NCI-H128 (cell line): Measurements from ENCODE around the gene IQCK.
"Not testable (repeated sequence)": the region's sequence is repeated elsewhere in the genome, so short reads cannot be mapped to it uniquely, and the experiment has no call there.

Source experiments
- DNase-seq: peaks from one replicate; lab custom pipeline; 2025; ENCODE audit not compliant: unreplicated experiment; lab: John Stamatoyannopoulos, UW

IQCK gene

GRCh38 chr16:19717741-19718623 is at the start of gene IQCK, which contains the start of gene KNOP1:
Gene IQCK, plus strand, starts transcription at chr16:19718271. Its CDS starts 36 bp downstream, at chr16:19718307.
Gene KNOP1, minus strand, starts transcription at chr16:19718227. Its CDS starts 3,192 bp downstream, at chr16:19715035.
- DNase-seq, result peak; percentile 61

GRCh38 chr16:19672378-19672777 is 45.7 kb upstream of the IQCK start:
- no peak for DNase-seq

GRCh38 chr16:19674485-19674884 is 43.6 kb upstream of the IQCK start:
- DNase-seq, result no peak

GRCh38 chr16:19677402-19677801 is 40.7 kb upstream of the IQCK start:
- no peak for DNase-seq

GRCh38 chr16:19678804-19679203 is 39.3 kb upstream of the IQCK start:
- DNase-seq, result no peak

GRCh38 chr16:19679281-19679680 is 38.8 kb upstream of the IQCK start:
- DNase-seq, result not testable (repeated sequence)

GRCh38 chr16:19680881-19681340 is 37.2 kb upstream of the IQCK start:
- peak; percentile 12 for DNase-seq

- DNase-seq, result no peak
These were observed 36.4 kb upstream of the IQCK start for GRCh38 chr16:19681637-19682036.

- no peak for DNase-seq
These were observed 34.4 kb upstream of the IQCK start for GRCh38 chr16:19683453-19684236.

GRCh38 chr16:19685176-19685575 is 32.9 kb upstream of the IQCK start:
- DNase-seq, result no peak

- DNase-seq, result no peak
These were observed 30.8 kb upstream of the IQCK start for GRCh38 chr16:19687279-19687678.

- no peak for DNase-seq
These were observed 29.6 kb upstream of the IQCK start for GRCh38 chr16:19688396-19689024.

GRCh38 chr16:19689342-19689741 is 28.7 kb upstream of the IQCK start:
- DNase-seq, result no peak

- DNase-seq, result no peak
These were observed 27.9 kb upstream of the IQCK start for GRCh38 chr16:19690196-19690595.

GRCh38 chr16:19691161-19691711 is 26.8 kb upstream of the IQCK start:
- DNase-seq, result no peak

- DNase-seq, result no peak
These were observed 23.1 kb upstream of the IQCK start for GRCh38 chr16:19694989-19695388.

GRCh38 chr16:19696328-19696727 is 21.7 kb upstream of the IQCK start:
- DNase-seq, result peak; percentile 30

GRCh38 chr16:19696961-19697360 is 21.1 kb upstream of the IQCK start:
- DNase-seq, result peak; percentile 15

- no peak for DNase-seq
These were observed 20.2 kb upstream of the IQCK start for GRCh38 chr16:19697756-19698318.
